Activated CD4-positive, alpha-beta T cell treated with anti-CD3 and anti-CD28 coated beads for 4 hours (primary cell): ENCODE results near the gene LRRN2.
"Not testable (repeated sequence)": the region's sequence is repeated elsewhere in the genome, so short reads cannot be mapped to it uniquely, and the experiment has no call there.

Experiments
- DNase-seq, 2 donors: peaks; one replicate each; pipeline ENCODE4 v3.0.0-alpha.2; 2020

Gene LRRN2

DNA sequence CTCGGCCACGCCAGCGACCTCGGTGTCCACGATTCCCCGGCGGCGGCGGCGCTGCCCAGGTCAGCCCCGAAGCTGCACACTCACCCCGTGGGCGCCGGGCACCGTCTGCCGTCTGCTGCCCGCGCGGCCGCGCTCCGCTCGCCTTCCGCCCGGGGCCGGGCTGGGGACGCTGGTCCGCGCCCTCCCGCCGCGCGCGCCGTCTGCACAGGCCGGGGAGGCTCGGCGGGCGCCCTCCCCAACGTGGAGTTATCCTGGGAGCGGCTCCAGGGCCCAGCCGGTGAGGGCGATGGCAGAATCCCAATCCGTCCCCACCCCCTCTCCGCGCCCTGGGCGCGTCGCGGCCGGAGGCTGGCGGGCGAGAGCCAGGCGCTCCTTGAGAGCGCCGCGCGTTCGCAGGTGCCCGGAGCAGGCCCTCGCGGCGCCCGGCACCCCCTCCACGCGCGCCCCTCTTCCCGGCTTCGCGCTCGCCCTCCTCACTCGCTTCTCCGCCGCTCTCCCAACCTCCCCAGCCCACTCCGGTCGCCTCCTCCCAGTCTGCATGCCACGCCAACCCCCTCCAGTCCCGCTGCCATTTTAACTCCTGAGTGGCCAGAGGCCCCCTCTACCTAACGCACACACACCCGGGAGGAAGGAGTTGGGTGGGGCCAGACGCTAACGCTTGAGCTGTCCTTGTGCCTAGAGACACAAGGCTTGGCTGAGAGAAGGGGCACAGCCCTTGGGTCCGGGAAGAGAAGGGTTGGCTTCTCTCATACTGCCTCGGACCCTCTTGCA lies at the start of gene LRRN2:
LRRN2 (minus strand) TSS at position 503 of the 771 bp plus-strand sequence. CDS start 65,746 bp downstream, outside the sequence.
- no peak for DNase-seq

DNA sequence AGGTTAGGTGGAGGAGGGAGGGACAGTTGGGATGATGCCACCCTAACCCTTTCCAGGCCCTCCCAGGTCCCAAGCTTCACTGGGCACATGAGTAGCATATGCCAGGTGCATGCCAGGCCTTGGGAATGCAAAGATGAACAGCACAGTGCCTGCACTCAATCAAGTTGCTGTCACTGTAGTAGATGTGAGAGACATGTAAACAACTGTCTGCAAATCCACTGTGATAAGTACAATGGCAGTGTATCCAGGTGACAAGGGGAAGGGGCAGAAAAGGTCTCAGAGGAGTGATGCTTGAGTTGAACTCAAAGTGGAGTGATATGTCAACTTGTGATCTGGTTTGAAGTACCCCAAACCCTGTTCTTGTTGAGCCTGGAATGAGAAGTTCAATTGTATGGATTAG lies 49.5 kb upstream of the LRRN2 start:
- DNase-seq, result no peak

DNA sequence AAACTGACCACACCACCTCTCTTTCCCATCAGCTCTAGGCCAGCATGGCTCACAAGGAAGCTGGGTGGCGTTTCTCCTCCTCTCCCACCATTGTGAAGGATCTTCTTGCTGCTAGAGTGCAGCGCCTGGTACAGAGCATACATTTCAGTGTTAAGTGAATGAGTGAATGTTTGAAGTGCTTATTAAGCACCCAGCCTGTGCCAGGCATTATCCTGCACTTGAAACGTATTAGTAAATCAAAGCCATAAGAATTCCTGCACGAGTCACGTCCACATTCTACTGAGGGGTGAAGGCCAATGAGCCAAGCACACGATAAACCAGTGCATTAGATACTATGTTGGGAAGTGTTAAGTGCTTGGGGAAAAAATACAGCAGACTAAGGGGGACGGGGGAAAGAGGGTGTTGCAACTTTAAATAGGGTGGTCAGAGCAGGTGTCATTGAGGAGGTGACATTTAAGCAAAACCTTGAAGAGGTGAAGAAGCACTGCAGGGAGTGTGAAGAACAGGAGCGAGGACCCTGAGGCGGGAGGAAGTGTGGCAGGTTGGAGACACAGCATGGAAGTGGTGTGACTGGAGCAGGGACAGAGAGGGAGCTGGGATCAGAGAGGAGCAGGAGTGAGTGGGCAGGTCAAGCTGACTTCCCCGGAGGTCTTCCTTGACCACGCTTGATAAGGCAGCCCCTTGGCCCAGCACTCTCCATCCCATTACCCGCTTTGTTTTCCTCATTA lies 48.5 kb upstream of the LRRN2 start:
- no peak for DNase-seq

DNA sequence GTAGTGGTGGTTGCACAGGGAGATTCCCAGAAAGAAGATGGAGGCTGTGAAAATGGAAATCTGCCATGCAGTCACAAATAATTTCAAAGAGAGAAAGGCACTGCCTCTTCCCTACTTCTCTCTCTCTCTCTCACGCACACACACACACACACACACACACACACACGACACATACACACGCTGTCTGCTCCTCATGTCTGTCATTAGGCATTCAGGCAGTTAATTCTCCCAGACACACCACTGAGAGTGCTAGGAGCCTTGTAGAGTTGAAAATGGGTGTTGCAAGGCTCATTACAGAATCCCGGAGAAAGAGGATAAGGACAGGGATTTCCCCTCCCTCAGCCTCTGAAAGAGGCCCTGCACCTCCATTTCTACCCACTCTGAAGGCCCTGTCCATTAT lies 47.8 kb upstream of the LRRN2 start:
- DNase-seq, result no peak

DNA sequence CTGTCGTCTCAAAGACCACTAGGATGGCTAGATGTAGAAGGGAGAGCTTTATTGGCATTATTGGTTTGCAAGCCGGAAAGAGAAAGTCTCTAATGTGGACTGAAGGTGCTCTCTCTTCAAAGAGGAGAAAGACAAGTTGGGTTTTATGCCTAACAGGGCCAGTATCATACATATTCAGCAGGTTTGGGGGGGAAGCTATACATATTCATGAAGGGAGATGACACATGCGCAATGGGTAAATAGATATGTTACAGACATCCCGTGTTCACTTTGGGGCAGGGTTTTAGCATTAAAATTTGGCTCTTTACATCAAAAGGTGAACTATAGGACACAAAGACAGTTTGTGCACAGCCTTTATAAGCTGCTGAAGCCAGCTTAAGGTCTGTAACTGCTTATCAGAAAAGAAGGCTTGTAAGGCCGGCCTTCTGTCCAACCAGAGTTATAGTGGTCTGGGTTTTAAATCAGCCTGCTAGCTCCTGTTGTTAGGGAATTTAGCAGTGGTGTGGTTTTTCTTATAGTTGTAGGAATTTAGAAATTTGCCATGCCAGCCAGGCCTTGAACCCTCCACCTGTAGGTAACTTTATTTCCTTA lies 46.5 kb upstream of the LRRN2 start:
- no peak for DNase-seq

DNA sequence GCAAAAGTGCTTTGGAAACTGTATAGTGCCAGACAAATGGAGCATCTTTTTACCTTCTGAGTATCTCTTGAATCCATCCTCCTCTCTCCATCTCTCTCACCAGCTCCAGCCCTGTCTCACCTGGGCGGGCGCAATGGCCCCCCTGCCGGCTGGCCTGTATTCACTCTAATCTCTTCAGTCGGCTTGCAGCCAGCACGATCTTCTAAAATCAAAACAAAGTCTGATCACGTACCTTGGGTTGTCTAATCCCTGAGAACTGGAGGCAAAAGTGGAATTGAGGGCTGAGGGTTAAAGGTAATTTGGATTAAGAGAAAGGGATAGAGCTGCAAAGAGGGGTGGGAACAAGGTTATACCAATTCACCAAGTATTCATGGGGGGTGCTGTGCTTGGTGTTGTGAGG lies 46.0 kb upstream of the LRRN2 start:
- DNase-seq, result no peak

DNA sequence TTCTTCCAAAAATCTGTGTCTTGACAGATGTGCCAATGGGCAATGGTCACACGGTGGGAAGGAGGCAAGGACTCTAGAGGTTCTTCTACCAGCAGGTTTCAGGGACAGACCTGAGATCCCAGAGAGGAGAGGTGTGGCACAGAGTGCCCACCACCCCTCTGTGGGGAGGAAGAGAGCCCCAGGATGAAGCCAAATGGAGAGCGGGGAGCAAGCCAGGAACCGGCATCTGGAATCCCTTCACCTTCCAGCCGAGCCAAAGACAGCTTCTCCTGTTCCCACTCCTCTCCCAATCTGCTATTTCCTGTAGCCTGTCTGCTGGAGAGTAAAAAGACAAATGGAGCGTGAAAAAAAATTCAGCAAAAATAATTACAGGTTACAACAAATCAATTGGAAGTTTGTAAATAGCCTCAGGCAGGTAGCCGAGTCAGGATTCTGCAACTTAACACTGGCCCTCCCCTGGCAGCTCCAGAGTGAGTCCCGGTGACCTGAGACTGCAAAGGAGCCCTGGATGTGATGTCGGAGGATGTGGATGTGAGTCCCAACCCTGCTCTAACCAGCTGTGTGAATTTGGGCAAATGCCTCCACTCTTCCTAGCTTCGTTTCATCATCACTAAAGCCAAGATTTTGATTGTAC lies 45.4 kb upstream of the LRRN2 start:
- no peak for DNase-seq

DNA sequence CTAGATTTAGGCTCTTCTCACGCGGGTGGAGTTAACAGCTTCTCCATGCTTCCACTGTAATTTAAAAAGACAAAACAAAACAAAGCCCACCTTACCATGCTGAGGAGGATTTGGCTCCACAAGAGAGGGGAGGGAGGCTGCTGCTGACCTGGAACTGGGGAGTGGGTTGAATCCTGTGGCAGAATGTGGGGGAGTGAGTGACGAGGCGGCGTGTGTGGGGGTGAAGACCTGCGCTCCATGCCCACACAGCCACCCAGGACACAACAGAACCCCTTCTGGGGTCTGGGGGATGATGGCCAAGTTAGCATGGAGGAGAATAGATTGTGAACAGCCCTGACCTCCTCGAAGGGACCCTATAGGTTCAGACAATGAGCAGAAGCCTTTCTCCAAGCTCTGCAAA lies 44.0 kb upstream of the LRRN2 start:
- no peak for DNase-seq

DNA sequence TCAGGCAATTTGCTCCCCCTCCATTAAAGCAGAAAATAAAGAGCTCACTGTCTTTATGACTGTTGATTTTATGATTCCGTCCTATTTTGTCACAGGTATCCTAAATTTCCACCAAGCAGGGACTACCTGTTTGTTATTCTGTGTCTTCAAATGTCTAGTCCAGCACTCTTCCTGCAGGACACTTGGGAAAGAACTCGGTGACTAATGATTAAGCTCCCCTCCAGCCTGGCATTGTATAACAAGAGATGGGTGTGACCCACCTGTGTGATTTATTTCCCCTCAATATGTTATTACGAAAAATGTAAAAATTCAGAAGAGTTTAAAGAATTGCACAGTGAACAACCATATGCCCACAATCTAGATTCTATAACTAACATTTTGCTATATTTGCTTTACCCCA lies 42.9 kb upstream of the LRRN2 start:
- DNase-seq, result no peak

DNA sequence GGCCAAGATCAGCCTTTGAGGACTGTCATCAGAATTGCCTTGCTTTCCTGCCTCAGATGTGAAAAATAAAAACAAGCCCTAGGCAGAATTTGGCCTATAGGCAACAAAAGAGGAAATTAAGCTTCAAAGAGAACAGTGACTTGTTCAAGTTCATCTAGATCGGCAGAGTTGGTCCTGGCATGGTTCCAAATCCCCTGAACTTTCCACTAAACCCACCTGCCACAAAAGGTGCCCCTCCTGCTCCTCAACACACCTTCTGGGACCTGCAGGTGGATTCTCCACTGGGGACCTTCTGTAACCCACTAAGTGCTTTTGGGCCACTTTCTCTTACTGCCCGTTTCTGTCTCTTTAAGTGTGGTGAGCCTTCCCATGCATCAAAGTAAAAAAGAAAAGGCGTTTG lies 42.5 kb upstream of the LRRN2 start:
- DNase-seq, result no peak

DNA sequence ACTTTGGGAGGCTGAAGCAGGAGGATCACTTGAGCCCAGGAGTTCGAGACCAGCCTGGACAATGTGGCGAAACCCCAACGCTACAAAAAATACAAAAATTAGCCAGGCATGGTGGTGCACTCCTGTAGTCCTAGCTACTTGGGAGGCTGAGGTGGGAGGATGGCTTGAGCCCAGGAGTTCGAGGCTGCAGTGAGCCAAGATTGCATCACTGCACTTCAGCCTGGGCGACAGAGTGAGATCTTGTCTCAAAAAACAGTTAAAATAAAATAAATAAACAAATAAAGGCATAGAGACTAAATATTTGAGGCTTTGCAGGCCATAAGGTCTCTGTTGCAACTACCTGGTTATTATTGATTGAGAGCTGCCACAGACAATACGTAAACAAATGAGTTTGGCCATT lies 41.9 kb upstream of the LRRN2 start:
- DNase-seq, result not testable (repeated sequence)

DNA sequence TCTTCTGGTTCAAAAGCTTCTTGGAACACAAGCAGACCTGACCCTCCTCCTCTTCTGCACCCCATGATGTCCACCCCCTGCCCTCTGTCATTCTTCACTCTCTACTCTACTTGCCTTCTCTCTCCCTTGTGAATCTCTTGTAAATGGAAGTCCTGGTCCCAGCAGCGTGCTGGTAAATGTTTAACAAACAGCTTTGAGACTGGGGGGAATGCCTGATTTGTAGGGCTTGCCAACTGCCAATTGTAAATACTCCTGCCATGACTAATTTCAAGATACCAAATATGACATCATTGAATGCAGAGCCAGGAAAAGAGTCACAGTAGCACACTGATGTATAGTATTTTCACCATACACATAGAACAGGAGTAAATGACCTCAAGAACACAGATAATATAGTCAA lies 40.9 kb upstream of the LRRN2 start:
- DNase-seq, result no peak

DNA sequence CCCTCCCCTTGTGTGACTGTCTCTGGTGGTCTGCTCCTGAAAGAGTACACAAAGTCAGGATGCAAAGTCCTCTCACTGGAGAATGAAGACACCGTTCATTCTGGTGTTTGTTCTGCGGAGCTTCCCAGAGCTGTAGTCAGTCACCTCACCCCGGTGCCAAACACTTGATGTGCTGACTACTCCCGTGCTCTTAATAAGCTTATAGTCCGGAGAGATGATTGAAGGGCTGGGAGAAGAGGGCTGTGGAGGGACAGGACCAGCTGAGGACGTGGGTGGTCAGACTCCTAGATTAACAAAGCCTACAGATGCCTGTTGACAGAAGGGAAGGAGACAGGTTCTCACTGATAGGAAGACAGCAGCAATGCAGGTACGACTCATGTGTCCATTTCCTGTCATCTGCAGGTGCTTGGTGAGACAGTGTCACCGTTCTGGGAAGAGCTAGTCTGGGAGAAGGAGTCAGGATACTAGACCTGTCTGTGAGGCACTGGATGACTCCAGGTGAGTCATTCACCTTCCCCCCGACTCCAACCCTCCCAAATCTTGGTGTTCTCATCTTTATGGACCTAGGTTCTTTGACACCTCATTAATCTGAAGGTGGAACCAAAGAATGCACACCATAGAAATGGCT lies 40.4 kb upstream of the LRRN2 start:
- no peak for DNase-seq

DNA sequence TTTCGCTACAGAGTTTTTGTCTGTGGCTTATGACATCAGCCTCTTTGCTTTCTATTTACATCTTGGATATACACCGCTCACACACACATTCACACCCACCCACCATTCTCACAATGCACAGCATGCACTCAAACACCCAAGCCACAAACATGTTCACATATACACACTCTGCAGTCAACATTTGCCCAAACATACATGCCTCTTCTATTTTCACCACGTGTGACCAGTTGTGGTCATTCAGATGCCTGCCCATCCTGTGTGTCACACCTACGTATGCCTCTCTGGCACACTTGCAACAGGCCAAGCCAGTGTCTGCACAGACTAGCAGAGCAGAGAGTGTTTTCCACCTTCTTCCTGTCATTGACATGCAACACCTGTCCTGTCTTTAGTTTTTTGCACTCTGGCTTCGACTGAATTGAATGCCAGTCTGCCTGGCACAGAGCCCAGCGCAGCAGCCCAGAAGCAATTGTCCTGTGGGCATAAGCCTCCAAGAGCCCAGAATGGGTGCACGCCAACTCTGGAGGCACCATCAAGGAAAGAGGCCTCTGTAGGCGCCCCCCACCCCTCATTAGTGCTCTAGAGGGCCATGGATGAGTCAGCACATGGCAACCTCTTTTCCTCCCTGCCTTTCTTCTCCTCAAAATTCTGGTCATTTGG lies 37.7 kb upstream of the LRRN2 start:
- no peak for DNase-seq

DNA sequence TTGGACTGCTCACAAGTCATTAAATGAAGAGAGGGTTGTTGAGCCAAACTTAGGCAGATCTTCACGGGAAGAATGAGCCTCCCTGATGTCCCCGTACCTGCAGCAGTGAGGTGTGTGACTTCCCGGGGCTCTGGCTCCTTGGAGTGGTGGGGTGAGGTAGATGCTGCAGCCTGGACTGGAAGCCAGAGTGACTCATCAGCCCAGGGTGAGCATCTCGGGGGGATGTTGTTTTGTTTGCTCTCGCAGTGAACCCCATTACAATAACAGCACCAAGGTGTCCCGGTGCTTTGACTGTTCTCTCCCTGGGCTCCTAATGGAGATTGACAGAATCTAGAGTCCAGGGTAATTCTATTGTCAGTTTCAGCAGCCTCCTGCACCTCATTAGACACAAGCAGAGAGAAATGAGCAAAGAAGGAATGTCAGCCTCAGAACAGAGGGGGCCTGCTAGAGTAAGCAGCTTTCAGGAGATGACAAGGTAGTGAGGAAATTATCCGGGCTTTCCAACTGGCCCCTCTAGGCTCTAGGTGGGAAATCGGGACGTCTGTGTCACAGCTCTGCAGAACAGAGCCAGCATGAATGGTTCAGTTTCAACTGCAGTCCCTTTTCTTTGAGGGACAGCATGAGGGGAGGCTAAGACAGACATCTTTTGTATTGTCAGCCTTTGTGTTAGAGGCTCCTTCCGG lies 36.0 kb upstream of the LRRN2 start:
- no peak for DNase-seq

DNA sequence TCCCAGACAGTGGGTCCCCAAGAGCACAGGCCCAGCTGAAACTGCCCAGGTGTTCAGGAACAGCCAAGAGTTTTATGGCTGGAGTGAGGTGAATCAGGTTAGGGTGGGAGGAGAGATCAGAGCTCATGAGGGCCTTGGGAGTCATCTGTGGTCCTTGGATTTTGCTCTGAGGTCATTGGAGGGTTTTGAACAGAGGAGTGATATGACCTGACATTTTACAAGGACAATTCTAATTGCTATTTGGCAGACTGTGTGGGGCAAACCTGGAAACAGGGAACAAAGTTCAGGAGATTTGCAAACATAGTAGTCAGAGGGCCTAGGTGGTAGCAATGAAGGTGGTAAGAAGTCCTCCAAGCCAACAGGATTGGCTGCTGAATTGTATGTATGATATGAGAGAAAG lies 31.1 kb upstream of the LRRN2 start:
- no peak for DNase-seq

DNA sequence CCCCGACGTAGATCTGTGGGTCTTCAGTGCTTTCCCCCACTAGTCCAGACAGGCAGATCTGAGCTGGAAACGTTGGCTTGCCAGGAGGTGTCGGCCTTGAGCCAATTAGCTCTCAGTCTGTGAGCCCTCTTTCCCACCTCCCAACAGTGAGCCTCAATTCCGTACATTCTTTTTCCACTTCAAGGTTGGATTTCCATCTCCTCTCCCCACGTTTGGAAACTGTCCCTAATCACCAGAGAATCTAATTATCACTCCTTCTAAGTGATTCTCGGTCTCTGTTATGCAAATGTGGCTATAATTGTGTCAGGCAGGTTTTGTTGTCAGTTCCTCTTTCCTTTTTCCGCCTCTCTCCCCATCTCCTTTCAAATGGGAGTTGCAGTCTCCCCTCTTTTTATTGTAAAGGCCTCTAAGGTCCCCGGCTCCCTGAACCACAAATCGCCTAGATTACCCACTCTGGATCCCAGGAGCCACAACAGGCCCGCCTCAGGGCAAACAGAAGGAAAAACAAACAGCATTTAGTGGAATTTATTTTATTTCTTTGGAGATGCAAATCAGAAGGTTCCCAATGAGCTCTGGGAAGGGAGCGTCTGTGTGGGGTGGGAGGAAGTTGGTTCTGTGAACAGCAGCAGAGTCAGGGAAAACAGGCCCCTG lies 29.4 kb upstream of the LRRN2 start:
- DNase-seq, result no peak

DNA sequence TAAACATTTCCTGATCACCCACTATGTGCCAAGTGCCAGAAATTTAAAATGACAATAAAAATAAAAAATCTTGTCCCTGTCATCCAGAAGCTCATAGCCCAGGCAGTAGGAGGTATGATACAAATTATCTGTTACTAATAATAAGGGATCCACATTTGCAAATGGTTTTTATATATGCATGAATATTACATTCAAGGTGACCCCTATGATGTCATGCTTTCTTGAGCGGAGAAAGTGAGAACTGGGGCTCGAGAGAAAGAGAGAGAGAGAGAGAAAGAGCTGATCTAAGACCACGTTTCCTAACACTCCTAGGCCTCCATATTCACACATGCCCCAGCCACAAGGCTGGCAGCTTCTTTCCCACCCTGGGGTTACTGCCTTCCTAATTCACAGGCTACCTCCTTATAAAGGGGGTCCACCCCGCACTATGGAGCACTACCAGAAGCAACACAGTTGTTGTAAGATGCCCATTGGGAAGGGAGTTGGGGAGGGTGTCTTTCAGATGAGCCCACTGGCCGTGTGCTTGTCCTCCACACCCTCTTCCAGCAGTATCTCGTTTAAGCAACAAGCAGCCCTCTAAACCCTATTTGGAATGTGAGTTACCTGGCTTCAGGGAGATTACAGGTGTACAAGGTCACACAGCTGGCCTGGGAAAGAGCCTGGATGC lies 28.8 kb upstream of the LRRN2 start:
- no peak for DNase-seq

DNA sequence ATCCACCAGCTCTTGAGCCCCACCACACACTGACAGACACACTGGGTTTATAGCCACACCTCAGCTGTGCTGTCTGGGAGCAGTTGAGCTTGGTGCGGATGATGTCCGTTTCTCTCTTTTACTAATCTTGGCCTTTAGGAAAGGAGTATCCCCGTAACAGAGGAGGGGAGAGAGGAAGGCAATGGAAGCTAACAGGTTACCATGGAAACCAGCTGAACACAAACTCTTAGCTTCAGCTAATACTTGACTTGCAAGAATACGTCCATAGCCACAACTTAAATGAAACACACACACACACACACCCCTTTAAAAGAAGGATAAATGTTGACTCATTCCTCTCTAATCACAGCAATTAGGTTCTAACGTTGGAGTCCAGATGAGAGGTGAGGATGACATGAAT lies 28.0 kb upstream of the LRRN2 start:
- no peak for DNase-seq

DNA sequence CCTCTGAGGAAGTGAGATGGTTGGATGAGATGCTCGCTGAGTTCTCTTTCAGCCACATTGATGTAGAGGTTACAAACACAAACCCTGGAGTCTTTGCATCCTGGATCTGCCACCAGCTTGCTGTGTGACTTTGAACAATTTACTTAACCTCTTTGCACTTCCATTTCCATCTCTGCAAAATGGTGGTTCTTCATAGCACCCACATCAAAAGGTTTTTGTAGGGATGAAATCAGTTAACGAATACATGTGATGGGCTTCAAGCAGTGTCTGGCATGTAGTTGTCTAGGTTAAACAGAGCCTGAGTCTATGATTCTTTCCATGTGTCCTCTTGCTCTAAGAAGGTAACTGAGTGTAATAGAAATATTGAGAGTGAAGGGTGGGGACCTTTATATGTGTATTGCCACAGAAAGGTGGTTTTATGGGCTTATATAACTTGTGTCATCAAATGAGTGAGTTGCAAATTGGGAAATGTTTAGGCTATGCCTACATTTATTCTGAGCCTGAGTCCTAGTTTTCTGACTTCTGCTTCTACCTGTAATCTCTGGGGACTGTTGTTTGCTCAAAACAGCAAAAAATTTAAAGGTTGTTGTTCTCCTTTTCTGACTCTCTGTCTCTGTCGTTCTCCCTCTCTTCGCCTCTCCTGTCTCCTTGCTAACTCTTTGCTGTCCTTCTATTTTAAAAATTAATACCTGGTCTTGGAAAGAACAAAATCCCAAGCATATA lies 27.3 kb upstream of the LRRN2 start:
- DNase-seq, result no peak
